Measurements from ENCODE around the gene ZP1. TPM values are rescaled to one million over a fixed set of nuclear protein-coding genes. Genes with fewer than 3 reads are reported as not detected.

Gene ZP1
- total and polyA plus RNA-seq, 4 donors = not detected

- H3K4me3 ChIP-seq (ENCODE audit: low read depth in 1 of 3, low read length in 3 of 3) = no peak overlapping the region
- H3K27ac ChIP-seq (ENCODE audit: low read depth in 1 of 2, low read length in 2 of 2) = no peak overlapping the region
- H3K36me3 ChIP-seq (ENCODE audit: control insufficient read depth in 4 of 4, insufficient read depth in 3 of 4, low read depth in 1 of 4, low read length in 3 of 4) = no peaks in the 10 kb centered on the region
- no peaks in the 10 kb centered on the region for H3K27me3 ChIP-seq (ENCODE audit: control insufficient read depth in 4 of 4, insufficient read depth in 4 of 4, low read length in 3 of 4)
- TF ChIP-seq ATF3 (IDR thresholded peaks at IDR 0.05) = no peak
- no peak for TF ChIP-seq JUND (IDR thresholded peaks at IDR 0.05)
- no peaks in the 10 kb centered on the region for H3K9me3 ChIP-seq (ENCODE audit: control insufficient read depth in 4 of 4, low read length in 3 of 4)
- 94% methylated on average over 15 of the region's 15 CpGs for WGBS
- peaks cover 0 to 4% (median 3%) of the 10 kb centered on the region in 4 donors for H3K4me1 ChIP-seq (ENCODE audit: control insufficient read depth in 4 of 4, insufficient read depth in 4 of 4, low read length in 3 of 4)
- no peak for DNase-seq (ENCODE audit: low spot score)
- no peak overlapping the region for H3K9ac ChIP-seq (ENCODE audit: low read depth in 1 of 2, low read length in 2 of 2)
Observed at GRCh38 chr11:60859616-60860250, 7.6 kb upstream of the ZP1 start.

- Histone ChIP-seq H3K4me3 (ENCODE audit: low read depth in 1 of 3, low read length in 3 of 3) (no peak overlapping the region), H3K27me3 (ENCODE audit: control insufficient read depth in 4 of 4, insufficient read depth in 4 of 4, low read length in 3 of 4) (no peaks in the 10 kb centered on the region), H3K9me3 (ENCODE audit: control insufficient read depth in 4 of 4, low read length in 3 of 4) (no peaks in the 10 kb centered on the region), H3K27ac (ENCODE audit: low read depth in 1 of 2, low read length in 2 of 2) (no peak overlapping the region), H3K36me3 (ENCODE audit: control insufficient read depth in 4 of 4, insufficient read depth in 3 of 4, low read depth in 1 of 4, low read length in 3 of 4) (no peaks in the 10 kb centered on the region), H3K4me1 (ENCODE audit: control insufficient read depth in 4 of 4, insufficient read depth in 4 of 4, low read length in 3 of 4) (peaks cover 0 to 4% (median 3%) of the 10 kb centered on the region in 4 donors), H3K9ac (ENCODE audit: low read depth in 1 of 2, low read length in 2 of 2) (no peak overlapping the region)
- 76% methylated on average over 7 of the region's 7 CpGs for WGBS
- DNase-seq (ENCODE audit: low spot score) = no peak
- no peak for TF ChIP-seq CTCF (IDR thresholded peaks at IDR 0.05; ENCODE audit: low read depth, low read length, missing input control)
- TF ChIP-seq HNF4A (conservative IDR thresholded peaks at IDR 0.05) = no peak
- no peak for TF ChIP-seq YY1 (IDR thresholded peaks at IDR 0.05)
- TF ChIP-seq RAD21 (IDR thresholded peaks at IDR 0.05) = no peak
- no peak for TF ChIP-seq HNF4G (IDR thresholded peaks at IDR 0.05)
- TF ChIP-seq GABPA (IDR thresholded peaks at IDR 0.05 in 1 of 2, conservative IDR thresholded peaks at IDR 0.05 in 1 of 2) = no peak
- TF ChIP-seq SP1 (IDR thresholded peaks at IDR 0.05) = no peak
- TF ChIP-seq JUND (IDR thresholded peaks at IDR 0.05) = no peak
- no peak for TF ChIP-seq FOXA2 (IDR thresholded peaks at IDR 0.05)
- TF ChIP-seq ATF3 (IDR thresholded peaks at IDR 0.05) = no peak
- TF ChIP-seq REST (IDR thresholded peaks at IDR 0.05) = no peak
- no peak for TF ChIP-seq ZBTB33 (IDR thresholded peaks at IDR 0.05)
- TF ChIP-seq MAX (IDR thresholded peaks at IDR 0.05) = no peak
- TF ChIP-seq RXRA (IDR thresholded peaks at IDR 0.05) = no peak
- TF ChIP-seq FOXA1 (IDR thresholded peaks at IDR 0.05) = no peak
- TF ChIP-seq EGR1 (IDR thresholded peaks at IDR 0.05; ENCODE audit: low read depth in 2 of 2) = no peak
- no peak for TF ChIP-seq NR2F2 (IDR thresholded peaks at IDR 0.05)
- no peak for TF ChIP-seq TAF1 (conservative IDR thresholded peaks at IDR 0.05)
Observed at GRCh38 chr11:60860943-60861342, 6.4 kb upstream of the ZP1 start.

All from liver (tissue), 9 donors.